NCI-H345 treated with DMSO at 0.1 percent for 48 hours (cell line): ENCODE measurements around the gene RCC1.
A peak's percentile ranks its signal among the peaks of the same experiment; 100 is the strongest.
"Not testable (repeated sequence)": the region's sequence is repeated elsewhere in the genome, so short reads cannot be mapped to it uniquely, and the experiment has no call there.

Source experiments
- DNase-seq: peaks from one replicate; lab custom pipeline; 2025; ENCODE audit not compliant: unreplicated experiment; lab: John Stamatoyannopoulos, UW

Gene RCC1

GRCh38 chr1:28510273-28510969, 4.6 kb downstream of the RCC1 start:
- DNase-seq, result no peak

DNA sequence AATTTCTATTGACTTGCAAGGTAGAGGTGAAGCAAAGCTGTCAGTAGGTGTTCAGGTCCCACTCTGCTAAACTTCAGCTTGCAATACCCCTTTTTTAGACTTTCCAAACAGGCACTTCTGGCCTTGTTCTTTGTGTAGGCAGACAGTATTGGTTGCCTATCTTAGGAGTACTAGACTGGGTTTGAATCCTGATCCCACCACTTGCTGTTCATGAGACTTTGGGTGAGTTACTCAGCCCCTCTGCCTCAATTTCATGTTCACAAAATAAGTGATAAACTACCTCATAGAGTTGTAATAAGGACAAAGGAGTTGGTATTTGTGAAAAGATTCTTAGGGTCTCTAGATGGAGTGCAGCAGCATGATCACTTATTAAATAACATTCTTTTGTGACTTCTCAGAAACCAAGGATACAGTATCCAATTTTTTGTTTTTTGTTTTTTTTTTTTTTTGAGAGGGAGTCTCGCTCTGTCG, 5.2 kb downstream of the RCC1 start:
- DNase-seq, result no peak

GRCh38 chr1:28512058-28512611, 6.3 kb downstream of the RCC1 start:
- no peak for DNase-seq

DNA sequence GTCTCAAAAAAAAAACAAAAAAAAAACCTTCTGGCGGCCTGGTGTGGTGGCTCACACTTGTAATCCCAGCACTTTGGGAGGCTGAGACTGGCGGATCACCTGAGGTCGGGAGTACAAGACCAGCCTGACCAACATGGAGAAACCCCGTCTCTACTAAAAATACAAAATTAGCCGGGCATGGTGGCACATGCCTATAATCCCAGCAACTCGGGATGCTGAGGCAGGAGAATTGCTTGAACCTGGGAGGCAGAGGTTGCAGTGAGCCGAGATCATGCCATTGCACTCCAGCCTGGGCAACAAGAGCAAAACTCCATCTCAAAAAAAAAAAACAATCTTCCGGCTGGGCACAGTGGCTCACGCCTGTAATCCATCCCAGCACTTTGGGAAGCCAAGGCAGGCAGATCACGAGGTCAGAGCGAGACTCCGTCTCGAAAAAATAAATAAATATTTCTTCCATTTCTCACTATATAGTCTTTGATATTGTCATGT, 8.6 kb downstream of the RCC1 start:
- not testable (repeated sequence) for DNase-seq

DNA sequence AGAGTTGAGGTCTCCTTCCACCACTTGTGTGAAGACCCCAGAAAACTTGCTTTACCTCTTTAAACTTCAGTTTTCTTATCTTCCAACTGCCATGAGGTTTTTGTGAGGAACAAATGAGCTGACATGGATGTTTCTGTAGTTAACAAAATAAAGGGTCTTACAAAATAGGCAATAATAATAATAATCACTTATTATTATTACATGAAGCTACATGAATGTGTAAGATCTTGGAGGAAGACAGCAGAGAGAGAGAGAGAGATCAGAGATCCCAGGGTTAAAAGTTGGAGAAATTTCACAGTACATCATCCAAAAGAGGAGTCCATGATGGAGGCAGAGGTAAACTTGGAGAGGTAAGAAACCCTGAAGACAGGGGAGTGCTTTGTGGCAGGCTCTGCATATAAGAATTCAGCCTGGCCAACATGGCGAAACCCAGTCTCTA, 10.7 kb downstream of the RCC1 start:
- no peak for DNase-seq

- no peak for DNase-seq
Observed at GRCh38 chr1:28517649-28517999, 11.8 kb downstream of the RCC1 start.

GRCh38 chr1:28518000-28518744, 12.3 kb downstream of the RCC1 start:
- peak; percentile 68 for DNase-seq

- no peak for DNase-seq
Observed at GRCh38 chr1:28518745-28519341, 13.0 kb downstream of the RCC1 start.

DNA sequence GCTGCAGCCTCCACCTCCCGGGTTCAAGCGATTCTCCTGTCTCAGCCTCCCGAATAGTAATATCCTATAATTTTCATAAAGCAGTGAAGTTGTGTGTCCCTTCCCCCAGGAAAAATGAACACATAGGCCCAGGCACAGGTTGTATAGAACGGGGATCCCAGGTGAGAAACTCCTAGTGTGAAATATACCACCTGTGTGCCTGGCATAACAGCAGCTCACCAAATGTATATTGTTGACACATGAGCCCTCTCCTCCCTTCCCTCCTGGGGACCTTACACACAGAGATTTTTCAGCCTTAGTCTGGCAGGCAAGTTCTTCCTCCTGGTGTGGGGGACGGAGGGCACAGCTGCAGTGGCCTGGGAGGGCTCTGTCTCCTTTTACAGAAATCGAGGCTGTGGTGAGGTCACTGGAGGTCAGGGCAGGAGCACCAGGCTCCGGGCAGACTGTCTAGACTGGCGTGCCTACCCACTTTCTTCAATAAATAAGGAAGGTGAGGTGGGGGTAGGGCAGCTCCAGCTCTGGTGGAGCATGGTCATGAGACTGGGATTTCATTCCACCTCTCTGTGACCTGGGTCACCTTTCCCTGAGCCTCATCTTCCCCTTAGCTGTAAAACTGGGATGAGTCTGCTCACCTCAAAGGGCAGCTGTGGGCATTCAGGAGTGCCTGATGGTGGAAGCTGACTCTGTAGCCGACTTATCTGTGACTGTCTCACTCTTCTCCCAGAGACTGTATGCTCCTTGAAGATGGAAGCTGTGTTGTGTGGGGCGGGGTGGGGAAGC, 14.3 kb downstream of the RCC1 start:
- DNase-seq, result no peak

DNA sequence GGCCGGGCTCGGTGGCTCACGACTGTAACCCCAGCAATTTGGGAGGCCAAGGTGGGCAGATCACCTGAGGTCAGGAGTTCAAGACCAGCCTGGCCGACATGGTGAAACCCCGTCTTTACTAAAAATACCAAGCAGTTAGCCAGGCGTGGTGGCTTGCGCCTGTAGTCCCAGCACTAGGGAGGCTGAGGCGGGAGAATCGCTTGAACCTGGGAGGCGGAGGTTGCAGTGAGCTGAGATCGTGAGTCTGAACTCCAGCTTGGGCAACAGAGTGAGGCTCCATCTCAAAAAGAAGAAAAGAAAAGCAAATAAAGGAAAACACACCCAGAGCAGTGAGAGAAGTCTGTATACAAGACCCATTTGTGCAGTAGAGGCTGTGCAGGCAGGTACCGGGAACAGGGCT, 15.0 kb downstream of the RCC1 start:
- not testable (repeated sequence) for DNase-seq

DNA sequence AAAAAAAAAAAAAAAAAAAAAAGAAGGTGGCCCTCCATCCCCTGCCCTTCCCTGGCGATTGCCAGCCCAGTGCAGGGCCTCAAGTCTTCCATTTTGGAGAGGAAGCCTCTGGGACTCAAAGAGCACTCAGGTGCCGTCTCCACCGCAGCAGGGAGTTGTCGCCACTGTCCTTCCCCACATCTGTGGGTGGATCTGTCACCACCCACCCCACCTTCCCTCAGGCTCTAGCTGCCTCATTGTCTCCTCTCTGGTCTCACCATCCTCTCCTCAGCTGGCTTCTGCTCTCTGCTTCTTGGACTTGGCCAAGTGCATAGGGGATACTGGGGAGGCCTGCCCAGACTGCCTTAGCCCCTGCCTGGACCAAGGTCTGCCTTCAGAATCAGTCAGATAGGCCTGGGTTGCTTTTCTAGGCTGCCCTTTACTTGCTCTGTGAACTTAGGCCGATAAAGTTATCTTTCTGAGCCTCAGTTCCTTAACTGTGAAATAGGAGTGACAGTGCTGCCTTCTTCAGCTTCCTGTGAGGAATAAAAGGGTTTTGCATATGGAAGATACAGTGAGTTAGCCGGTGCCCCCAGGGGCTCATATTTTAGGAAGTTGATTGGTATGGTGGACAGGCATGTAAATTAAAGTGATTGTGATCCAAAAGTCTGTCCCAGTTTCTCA, 15.8 kb downstream of the RCC1 start:
- no peak for DNase-seq

- not testable (repeated sequence) for DNase-seq
Observed at GRCh38 chr1:28522537-28522936, 16.7 kb downstream of the RCC1 start.

DNA sequence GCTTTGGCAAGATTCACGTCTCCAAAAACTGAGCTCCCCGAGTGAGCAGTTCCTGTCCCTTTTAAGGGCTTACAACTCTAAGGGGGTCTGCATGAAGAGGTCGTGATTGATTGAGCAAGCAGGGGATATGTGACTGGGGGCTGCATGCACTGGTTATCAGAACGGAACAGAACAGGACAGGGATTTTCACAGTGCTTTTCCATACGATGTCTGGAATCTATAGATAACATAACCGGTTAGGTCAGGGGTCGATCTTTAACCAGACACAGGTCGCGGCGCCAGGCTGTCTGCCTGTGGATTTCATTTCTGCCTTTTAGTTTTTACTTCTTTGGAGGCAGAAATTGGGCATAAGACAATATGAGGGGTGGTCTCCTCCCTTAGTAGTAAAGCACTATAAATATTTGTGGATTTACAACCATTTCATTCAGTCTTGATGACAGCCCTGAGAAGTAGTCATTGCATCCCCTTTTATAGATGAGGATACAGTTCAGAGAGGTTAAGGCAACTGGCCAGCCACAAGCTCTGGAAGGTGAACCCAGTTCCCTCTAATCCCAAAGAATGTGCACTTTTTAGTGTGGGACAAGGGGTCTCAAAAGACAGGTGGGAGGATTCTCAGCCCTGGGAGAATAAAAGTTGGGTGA, 19.3 kb downstream of the RCC1 start:
- not testable (repeated sequence) for DNase-seq

- no peak for DNase-seq
Observed at GRCh38 chr1:28526886-28527285, 21.0 kb downstream of the RCC1 start.

DNA sequence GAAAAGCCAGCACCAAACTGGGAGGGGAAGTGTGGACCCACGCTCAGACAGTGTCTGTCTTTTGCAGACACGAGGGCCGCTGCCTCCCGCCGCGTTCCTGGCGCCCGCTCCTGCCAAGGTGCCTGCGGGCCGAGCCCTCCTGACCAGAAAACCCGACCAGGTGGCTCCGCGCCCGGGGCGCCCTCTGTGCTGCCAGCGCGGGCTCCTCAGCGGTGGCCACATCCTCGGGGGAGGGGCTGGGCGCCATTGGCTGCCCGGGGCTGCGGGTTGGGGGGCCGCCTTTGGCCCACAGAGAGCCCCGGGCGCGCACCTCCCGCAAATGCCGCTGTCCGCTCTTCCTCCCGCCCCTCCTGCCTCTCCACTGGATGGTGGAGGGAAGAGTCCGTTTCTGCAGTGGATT, 24.6 kb downstream of the RCC1 start:
- DNase-seq, result no peak

GRCh38 chr1:28534671-28535070, 28.8 kb downstream of the RCC1 start:
- no peak for DNase-seq

GRCh38 chr1:28535180-28535579, 29.3 kb downstream of the RCC1 start:
- DNase-seq, result no peak

- no peak for DNase-seq
Observed at GRCh38 chr1:28537457-28538199, 31.8 kb downstream of the RCC1 start.

DNA sequence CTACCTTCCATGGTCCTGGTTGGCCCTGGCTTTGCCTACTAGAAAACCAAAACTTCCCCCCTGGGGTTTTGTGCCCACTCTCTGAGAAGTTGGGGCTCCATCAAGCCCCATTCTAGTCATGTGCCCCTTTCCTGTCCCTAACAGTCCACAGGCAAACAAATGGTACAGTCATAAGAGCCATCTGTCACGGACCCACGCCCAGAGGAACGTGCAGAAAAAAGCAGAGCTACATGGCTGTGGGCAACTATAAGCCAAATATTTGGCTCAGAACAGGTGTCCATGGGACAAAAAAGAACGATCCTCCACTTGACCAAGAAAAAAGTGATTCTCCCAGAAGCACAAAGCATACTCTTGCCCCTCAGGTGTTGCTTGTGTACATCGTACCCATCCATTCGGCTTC, 32.4 kb downstream of the RCC1 start:
- no peak for DNase-seq
